ENCODE results near the gene CGNL1.

Gene CGNL1

GRCh38 chr15:57580428-57580827, 204.1 kb downstream of the CGNL1 start:
- no peak for DNase-seq

DNA sequence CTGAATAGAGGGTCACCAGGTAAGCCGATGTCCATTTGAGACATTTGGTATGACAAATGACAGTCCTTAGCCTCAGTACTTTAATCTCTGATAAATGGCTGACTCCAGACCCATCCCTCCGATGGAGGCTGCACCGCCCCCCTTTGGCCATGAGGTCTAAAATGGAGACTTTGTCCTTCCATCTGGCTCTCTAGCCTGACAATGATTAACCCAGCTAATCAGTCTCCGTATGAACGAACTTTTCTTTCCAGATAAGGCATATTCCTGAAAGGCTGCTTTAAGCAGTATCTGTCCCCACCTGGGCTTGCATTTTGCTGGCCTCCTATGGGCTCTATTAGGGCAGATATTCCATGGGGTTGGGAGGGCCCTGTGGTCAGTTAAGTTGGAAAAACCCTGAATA, 204.6 kb downstream of the CGNL1 start:
- DNase-seq = no peak

DNA sequence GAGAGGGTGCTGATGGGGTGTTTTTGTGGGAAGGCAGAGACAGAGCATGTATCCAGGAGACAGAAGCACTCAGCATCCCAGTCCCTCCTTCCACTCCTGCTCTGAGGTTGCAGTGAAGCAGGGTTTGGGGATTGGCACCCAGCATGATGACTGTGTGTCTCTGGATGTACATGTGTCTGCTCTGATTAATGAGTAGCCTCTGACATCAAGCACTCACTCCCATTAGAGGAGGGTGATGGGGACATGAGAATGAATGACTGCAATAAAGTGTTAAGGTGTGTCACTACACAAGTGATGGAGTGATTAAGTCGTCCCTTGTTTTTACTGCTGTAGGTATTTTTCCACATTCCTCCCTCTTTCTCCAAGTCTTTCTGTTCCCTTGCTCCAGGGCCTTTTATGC, 205.8 kb downstream of the CGNL1 start:
- no peak for DNase-seq

DNA sequence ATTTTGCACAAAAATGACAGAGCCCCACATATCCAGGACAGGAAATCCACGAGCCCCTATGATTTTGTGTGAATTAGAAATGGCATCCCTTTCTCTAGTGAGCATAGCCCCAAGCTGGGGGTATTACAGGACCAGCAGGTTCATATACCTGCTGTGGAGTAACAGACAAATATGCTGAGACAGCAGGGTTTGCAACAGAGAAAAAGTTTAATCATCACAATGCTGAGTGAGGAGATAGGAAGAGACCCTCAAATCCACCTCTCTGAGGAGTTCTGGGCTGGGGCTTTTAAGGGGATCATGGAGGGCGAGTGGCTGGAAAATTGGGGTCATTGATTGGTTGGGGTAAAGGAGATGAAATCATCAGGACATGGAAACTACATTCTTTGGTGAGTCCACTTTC, 207.0 kb downstream of the CGNL1 start:
- DNase-seq = no peak

GRCh38 chr15:57583720-57584119, 207.4 kb downstream of the CGNL1 start:
- DNase-seq = no peak

- peak; percentile 23 to 26 for DNase-seq
Measured at GRCh38 chr15:57586661-57587424, 210.5 kb downstream of the CGNL1 start.

DNA sequence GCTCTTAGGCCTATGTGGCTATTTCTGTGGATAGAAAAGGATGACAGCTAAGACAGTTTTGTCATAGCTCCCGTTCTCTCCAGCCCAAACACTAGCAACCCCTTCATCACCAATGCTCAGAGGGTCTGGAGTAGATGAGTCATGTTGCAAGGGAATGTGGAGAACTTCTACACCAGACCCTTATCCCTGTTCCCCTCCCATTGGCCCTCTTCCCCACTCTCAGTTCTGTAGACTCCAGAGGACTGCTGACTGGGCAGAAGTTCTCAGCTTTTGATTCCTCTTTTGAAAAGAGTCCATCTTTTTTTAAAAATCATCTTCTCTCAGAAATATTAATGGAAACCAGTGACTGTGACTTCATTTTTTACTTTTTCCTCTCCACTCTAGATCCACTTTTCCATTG, 213.0 kb downstream of the CGNL1 start:
- no peak for DNase-seq

DNA sequence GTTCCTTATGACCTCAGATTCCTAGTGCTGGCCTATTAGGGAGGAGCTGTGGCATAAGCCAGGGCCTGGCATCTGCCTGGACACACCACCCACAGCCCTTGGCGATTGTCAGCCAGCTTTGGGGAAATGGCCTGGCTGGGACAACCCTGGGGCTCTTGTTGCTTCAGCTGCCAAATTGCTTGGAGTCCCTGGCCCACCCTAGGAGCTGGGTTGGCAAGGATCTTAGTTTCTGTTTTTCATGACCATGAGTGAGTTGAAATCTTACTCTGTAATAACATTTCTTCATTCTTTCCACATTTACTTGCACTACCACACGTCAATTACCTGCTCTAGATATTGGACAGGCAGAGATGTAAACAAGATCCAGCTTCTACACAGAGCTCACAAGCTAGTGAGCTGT, 213.4 kb downstream of the CGNL1 start:
- no peak for DNase-seq

- DNase-seq = no peak
Measured at GRCh38 chr15:57591237-57591821, 215.0 kb downstream of the CGNL1 start.

- DNase-seq = peak; percentile 51 to 60
Measured at GRCh38 chr15:57591822-57592367, 215.6 kb downstream of the CGNL1 start, which contains the start of gene MYZAP. TSS of gene MYZAP (plus strand) at chr15:57591904. CDS start at chr15:57592035, 131 bp downstream.

GRCh38 chr15:57592426-57592825, 216.1 kb downstream of the CGNL1 start:
- DNase-seq = no peak

GRCh38 chr15:57592836-57593420, 216.6 kb downstream of the CGNL1 start:
- no peak for DNase-seq

DNA sequence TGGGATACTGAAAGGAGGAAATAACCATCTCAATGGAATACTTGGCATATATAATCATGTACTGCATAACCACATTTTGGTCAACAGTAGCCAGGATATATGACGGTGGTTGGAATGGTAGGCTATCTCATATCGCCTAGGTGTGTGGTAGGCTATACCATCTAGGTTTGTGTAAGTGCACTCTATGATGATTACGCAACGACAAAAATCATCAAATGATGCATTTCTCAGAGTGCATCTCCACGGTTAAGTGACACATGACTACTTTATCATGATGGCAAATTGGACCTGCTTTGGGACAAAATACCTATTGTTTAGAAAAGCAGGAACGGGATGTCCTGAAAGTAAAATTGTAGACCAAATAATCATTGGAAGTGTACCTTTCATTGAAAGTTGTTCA, 218.2 kb downstream of the CGNL1 start:
- DNase-seq = no peak

GRCh38 chr15:57595011-57595866, 218.9 kb downstream of the CGNL1 start:
- DNase-seq = no peak

GRCh38 chr15:57596301-57596855, 220.1 kb downstream of the CGNL1 start:
- DNase-seq = no peak

GRCh38 chr15:57596978-57597377, 220.7 kb downstream of the CGNL1 start:
- no peak for DNase-seq

- DNase-seq = no peak
Measured at GRCh38 chr15:57597431-57597830, 221.1 kb downstream of the CGNL1 start.

DNA sequence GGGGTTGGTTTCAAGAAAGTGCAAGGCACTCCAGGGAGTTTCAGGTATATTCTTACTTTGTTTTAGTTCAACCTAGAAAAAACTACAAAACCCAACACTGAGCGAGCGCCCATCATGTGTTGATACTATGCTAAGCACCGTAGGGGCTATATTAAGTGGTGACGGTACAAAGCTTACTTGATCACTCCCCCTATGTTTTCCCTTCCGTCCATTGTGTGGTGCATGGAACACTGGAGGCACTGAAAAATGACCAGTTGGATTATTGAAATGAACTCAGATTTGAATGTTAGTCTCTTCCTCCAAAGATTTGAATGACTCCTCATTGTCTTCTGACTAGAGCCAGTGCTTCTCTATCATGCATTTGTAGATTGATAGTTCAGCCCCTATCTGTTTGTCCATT, 222.0 kb downstream of the CGNL1 start:
- DNase-seq = no peak

GRCh38 chr15:57599296-57599810, 223.0 kb downstream of the CGNL1 start:
- no peak for DNase-seq

DNA sequence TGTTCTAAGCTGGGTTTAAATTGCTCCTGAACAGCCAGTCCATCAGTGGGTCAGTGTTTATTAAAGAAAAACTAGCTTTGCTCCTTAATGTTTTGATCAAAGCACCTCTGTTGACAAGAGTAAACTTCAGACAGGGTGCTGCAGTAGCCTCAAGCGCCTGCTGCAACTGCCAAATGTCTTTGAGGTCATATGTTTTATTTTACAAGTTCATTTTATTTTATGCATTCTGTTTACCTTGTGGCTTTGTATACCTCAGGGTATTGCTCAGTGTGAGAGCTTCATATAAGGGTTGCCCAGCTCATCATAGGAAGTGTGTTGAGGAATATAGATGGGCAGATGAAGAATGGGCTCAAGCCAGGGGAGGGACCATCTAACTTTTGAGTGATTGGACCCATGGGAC, 223.9 kb downstream of the CGNL1 start:
- no peak for DNase-seq

All from CD4-positive, alpha-beta T cell treated with Interferon alpha-2 for 1 hour (primary cell).